Measurements from ENCODE around the gene TIPIN. TPM values are rescaled to one million over a fixed set of nuclear protein-coding genes. Genes with fewer than 3 reads are reported as not detected.
"Not testable (repeated sequence)": the region's sequence is repeated elsewhere in the genome, so short reads cannot be mapped to it uniquely, and the experiment has no call there.

TIPIN gene
- total RNA-seq, 2 donors from 2014 or later = 22.9 to 35.8 TPM

DNA sequence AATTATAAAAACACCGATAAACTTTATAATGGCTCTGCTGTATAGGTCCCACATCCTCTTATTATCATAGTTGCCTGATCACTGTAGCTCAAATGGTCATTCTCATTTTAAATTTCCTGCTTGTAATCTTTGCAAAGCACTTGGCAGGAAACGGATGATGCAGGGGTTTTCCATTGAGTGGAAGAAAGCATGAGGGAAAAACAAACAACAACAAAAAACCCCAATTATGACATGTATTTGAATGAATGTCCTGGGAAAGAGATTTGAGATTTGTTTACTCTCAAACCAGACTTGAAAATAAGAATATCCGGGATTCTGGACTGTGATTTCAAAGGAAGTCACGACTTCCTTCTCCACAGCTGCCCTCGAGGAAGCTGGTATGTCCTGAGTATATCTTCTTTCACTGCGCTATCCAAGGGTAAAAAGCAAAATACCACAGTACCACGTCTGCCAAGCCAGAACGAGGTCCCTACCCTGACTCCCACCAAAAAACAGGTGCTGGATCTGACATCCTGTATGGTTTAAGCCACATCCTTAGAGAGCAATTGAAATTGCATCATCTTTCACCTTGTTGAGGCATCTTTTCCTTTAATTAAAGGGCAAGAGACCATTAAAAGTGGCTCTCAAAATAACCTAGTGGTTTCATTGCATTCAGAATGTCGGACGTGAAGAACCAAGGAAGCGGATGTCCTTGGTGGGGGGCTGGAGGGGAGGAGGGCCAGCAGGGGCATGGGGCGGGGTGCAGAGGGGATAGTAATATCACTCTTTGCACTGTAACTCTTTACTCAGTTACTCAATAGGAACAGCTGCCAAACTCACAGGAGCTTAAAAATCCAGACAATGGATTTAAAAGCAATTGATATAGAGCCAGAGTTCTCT is 13.5 kb upstream of the TIPIN start:
- H3K27me3 Mint-ChIP-seq (ENCODE audit: low read depth) = no peaks in the 10 kb centered on the region
- peak overlapping the region; percentile 77 to 90 for H3K4me3 Mint-ChIP-seq
- H3K9me3 Mint-ChIP-seq = peaks cover 0 to 2% of the 10 kb centered on the region in 2 donors
- peaks cover 18% of the 10 kb centered on the region for H3K4me1 Mint-ChIP-seq (ENCODE audit: low read depth)
- DNase-seq (peak; percentile 44 to 59), ATAC-seq (replicated peaks in 1 of 2) (peak; percentile 83 to 88)
- no peaks in the 10 kb centered on the region for H3K36me3 Mint-ChIP-seq (ENCODE audit: insufficient read depth in 2 of 2)
- H3K27ac Mint-ChIP-seq = peak overlapping the region; percentile 94

DNA sequence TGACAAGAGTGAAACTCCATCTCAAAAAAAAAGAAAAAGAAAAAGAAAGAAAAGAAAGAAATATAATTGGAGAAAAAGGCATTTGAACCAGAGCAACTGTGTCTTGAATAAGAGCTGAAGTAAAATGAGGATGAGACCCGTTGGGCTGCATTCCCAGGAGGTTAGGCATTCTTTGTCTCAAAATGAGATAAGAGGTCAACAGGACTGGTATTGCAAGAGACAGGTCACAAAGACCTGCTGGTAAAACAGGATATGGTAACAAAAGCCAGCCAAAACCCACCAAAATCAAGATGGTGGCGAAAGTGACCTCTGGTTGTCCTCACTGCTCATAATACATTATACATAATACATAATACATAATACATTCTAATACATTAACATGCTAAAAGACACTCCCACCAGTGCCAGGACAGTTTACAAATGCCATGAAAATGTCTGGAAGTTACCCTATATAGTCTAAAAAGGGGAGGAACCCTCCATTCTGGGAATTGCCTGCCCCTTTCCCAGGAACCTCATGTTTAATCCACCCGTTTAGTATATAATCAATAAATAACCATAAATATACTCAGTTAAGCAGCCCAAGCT is 8.6 kb upstream of the TIPIN start:
- H3K36me3 Mint-ChIP-seq (ENCODE audit: insufficient read depth in 2 of 2) = no peaks in the 10 kb centered on the region
- no peak for ATAC-seq (replicated peaks in 1 of 2)
- DNase-seq = no peak
- no peak overlapping the region for H3K27ac Mint-ChIP-seq
- no peaks in the 10 kb centered on the region for H3K27me3 Mint-ChIP-seq (ENCODE audit: low read depth)
- H3K4me3 Mint-ChIP-seq = no peak overlapping the region
- H3K9me3 Mint-ChIP-seq = no peaks in the 10 kb centered on the region
- peaks cover 8% of the 10 kb centered on the region for H3K4me1 Mint-ChIP-seq (ENCODE audit: low read depth)

DNA sequence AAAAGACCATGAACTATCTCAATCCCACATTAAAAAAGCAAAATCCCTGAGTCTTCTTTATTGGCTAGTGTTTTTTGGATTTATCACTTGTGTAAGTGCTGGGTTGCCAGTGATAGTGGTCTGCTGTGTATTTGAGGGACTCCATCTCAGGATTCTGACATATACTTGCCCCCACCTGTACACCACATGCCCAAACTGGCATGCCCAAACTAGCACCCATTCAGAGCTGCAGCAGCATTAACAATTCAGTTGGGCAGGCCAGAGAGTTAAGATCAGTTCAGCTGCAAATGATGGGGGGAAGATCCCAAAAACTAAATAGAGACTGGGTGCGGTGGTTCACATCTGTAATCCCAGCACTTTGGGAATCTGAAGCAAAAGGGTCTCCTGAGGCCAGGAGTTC is 6.3 kb upstream of the TIPIN start:
- H3K36me3 Mint-ChIP-seq (ENCODE audit: insufficient read depth in 2 of 2) = no peaks in the 10 kb centered on the region
- H3K4me3 Mint-ChIP-seq = no peak overlapping the region
- ATAC-seq (replicated peaks in 1 of 2) (no peak), DNase-seq (no peak)
- no peaks in the 10 kb centered on the region for H3K4me1 Mint-ChIP-seq (ENCODE audit: low read depth)
- H3K27me3 Mint-ChIP-seq (ENCODE audit: low read depth) = no peaks in the 10 kb centered on the region
- no peak overlapping the region for H3K27ac Mint-ChIP-seq
- H3K9me3 Mint-ChIP-seq = no peaks in the 10 kb centered on the region

DNA sequence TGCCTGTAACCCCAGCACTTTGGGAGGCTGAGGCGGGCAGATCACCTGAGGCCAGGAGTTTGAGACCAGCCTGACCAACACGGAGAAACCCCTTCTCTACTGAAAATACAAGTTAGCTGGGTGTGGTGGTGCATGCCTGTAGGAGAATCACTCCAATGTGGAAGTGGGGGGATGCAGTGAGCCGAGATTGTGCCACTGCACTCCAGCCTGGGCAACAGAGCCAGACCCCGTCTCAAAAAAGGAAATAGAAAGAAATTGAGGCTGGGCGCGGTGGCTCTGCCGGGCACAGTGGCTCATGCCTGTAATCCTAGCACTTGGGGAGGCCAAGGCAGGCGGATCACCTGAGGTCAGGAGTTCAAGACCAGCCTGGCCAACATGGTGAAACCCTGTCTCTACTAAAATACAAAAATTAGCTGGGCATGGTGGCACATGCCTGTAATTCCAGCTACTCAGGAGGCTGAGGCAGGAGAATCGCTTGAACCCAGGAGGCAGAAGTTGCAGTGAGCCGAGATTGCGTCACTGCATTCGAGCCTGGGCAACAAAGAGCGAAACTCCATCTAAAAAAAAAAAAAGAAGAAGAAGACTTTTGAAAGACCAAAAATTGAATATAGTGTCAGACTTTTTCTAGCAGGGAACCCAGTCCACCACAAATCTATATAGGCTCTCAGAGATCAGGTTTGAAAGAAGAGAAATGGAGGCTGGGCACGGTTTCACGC is 5.4 kb upstream of the TIPIN start:
- not testable (repeated sequence) for H3K36me3 Mint-ChIP-seq (ENCODE audit: insufficient read depth in 2 of 2); H3K27me3 Mint-ChIP-seq (ENCODE audit: low read depth); H3K9me3 Mint-ChIP-seq; H3K4me1 Mint-ChIP-seq (ENCODE audit: low read depth); DNase-seq; H3K27ac Mint-ChIP-seq; ATAC-seq (replicated peaks in 1 of 2); H3K4me3 Mint-ChIP-seq

DNA sequence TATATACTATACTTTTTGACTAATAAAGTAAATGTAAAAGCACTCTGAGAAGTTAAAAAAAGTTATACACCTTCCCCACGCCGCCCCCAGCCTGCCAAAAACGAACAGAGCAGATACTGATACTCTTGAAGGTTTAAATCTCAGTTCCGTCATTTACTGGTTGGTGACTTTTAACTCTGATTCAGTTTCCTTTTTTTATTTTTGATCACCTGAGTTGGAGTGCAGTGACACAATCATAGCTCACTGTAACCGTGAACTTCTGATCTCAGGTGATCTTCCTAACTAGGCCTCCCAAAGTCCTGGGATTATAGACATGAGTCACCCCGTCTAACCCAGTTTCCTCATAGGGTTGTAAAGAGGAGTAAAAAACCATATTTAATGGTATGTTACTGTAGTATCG is 3.3 kb upstream of the TIPIN start:
- Mint-ChIP-seq H3K9me3 (no peaks in the 10 kb centered on the region), H3K4me1 (ENCODE audit: low read depth) (peaks cover 25% of the 10 kb centered on the region), H3K27me3 (ENCODE audit: low read depth) (no peaks in the 10 kb centered on the region), H3K36me3 (ENCODE audit: insufficient read depth in 2 of 2) (peaks cover 2 to 9% of the 10 kb centered on the region in 2 donors), H3K27ac (no peak overlapping the region), H3K4me3 (no peak overlapping the region)
- DNase-seq (no peak), ATAC-seq (replicated peaks in 1 of 2) (no peak)

DNA sequence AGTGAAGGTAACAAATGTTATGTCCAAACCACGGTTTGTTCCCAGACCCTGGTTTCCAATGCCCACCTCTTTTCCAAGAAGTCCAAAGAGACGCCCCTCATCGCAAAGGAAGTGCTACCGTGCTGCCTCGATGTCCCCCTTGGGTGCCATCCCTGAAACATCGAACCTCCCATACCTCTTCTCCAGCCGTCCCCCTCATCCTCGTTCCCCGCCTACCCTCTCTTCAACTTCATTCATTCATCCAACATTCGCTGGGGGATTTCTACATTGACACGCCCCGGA is 467 bp downstream of the TIPIN start:
- Mint-ChIP-seq H3K4me3 (peak overlapping the region; percentile 91 to 97), H3K9me3 (no peaks in the 10 kb centered on the region), H3K27me3 (ENCODE audit: low read depth) (no peaks in the 10 kb centered on the region), H3K36me3 (ENCODE audit: insufficient read depth in 2 of 2) (peaks cover 5 to 23% of the 10 kb centered on the region in 2 donors), H3K4me1 (ENCODE audit: low read depth) (peaks cover 41% of the 10 kb centered on the region), H3K27ac (peak overlapping the region; percentile 94)
- DNase-seq = no peak
- ATAC-seq (replicated peaks in 1 of 2) = no peak

DNA sequence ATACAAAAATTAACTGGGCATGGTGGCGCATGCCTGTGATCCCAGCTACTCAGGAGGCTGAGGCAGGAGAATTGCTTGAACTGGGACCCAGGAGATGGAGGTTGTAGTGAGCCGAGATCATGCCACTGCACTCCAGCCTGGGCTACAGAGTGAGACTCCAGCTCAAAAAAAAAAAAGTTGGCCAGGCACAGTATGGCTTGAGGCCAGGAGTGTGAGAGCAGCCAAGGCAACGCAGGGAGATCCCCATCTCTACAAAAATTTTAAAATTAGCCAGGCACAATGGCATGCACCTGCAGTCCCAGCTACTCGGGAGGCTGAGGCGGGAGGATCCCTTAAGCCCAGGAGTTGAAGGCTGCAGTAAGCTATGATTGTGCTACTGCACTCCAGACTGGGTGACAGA is 8.0 kb downstream of the TIPIN start:
- not testable (repeated sequence) for H3K9me3 Mint-ChIP-seq; ATAC-seq (replicated peaks in 1 of 2); DNase-seq; H3K27me3 Mint-ChIP-seq (ENCODE audit: low read depth); H3K4me3 Mint-ChIP-seq; H3K4me1 Mint-ChIP-seq (ENCODE audit: low read depth); H3K27ac Mint-ChIP-seq
- peaks cover 4 to 32% of the 10 kb centered on the region in 2 donors for H3K36me3 Mint-ChIP-seq (ENCODE audit: insufficient read depth in 2 of 2)

DNA sequence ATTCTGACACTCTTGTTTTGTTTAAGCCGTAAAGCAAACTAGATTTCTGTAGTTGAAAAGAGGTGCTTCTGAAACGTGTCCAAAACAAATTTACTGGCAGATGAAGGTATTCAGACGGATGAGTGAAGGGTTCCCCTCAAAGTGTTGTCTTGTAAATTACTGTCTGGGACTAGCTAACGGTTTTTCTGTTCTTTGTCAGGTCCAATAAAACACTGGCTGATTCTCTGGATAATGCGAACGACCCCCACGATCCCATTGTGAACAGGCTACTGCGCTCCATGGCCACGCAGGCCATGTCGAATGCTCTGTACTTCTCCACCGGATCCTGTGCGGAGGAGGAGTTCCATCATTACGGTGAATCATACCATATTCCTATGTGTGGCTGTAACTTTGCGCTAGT is 27.7 kb downstream of the TIPIN start:
- Mint-ChIP-seq H3K9me3 (no peaks in the 10 kb centered on the region), H3K36me3 (ENCODE audit: insufficient read depth in 2 of 2) (peaks cover 1 to 18% of the 10 kb centered on the region in 2 donors), H3K4me3 (no peak overlapping the region), H3K27ac (no peak overlapping the region), H3K27me3 (ENCODE audit: low read depth) (no peaks in the 10 kb centered on the region), H3K4me1 (ENCODE audit: low read depth) (no peaks in the 10 kb centered on the region)
- DNase-seq (no peak), ATAC-seq (replicated peaks in 1 of 2) (no peak)

DNA sequence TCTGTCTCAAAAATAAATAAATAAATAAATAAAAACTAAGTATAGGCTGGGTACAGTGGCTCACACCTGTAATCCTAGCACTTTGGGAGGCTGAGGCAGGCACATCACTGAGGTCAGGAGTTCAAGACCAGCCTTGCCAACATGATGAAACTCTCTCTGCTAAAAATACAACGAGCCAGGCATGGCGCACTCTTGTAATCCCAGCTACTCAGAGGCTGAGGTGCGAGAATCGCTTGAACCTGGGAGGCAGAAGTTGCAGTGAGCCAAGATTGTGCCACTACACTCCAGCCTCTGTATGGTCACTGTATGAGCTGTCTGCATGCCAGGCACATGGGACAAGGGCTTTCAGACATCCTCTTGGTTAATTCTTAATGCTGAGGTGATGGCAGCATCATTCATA is 28.7 kb downstream of the TIPIN start:
- H3K9me3 Mint-ChIP-seq = no peaks in the 10 kb centered on the region
- H3K36me3 Mint-ChIP-seq (ENCODE audit: insufficient read depth in 2 of 2) = peaks cover 3 to 22% of the 10 kb centered on the region in 2 donors
- H3K4me1 Mint-ChIP-seq (ENCODE audit: low read depth) = no peaks in the 10 kb centered on the region
- H3K27ac Mint-ChIP-seq = no peak overlapping the region
- no peaks in the 10 kb centered on the region for H3K27me3 Mint-ChIP-seq (ENCODE audit: low read depth)
- ATAC-seq (replicated peaks in 1 of 2) = no peak
- no peak overlapping the region for H3K4me3 Mint-ChIP-seq
- DNase-seq = no peak

DNA sequence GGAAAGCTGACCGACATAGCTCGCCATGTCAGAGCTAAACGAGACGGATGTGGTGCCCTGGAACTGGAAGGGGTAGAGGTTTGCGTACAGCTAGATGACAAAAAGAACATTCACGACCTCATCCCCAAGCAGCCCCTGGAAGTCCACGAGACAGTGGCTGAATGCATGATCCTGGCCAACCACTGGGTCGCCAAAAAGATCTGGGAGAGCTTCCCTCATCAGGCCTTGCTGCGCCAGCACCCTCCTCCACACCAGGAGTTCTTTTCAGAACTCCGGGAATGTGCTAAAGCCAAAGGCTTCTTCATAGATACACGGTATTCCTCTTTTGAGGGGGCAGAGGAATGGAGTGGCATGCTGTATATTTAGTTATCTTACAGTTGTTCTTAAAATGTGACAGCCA is 30.4 kb downstream of the TIPIN start:
- Mint-ChIP-seq H3K36me3 (ENCODE audit: insufficient read depth in 2 of 2) (peaks cover 3 to 19% of the 10 kb centered on the region in 2 donors), H3K4me3 (no peak overlapping the region), H3K27me3 (ENCODE audit: low read depth) (no peaks in the 10 kb centered on the region), H3K9me3 (no peaks in the 10 kb centered on the region), H3K27ac (no peak overlapping the region), H3K4me1 (ENCODE audit: low read depth) (no peaks in the 10 kb centered on the region)
- DNase-seq (no peak), ATAC-seq (replicated peaks in 1 of 2) (no peak)

DNA sequence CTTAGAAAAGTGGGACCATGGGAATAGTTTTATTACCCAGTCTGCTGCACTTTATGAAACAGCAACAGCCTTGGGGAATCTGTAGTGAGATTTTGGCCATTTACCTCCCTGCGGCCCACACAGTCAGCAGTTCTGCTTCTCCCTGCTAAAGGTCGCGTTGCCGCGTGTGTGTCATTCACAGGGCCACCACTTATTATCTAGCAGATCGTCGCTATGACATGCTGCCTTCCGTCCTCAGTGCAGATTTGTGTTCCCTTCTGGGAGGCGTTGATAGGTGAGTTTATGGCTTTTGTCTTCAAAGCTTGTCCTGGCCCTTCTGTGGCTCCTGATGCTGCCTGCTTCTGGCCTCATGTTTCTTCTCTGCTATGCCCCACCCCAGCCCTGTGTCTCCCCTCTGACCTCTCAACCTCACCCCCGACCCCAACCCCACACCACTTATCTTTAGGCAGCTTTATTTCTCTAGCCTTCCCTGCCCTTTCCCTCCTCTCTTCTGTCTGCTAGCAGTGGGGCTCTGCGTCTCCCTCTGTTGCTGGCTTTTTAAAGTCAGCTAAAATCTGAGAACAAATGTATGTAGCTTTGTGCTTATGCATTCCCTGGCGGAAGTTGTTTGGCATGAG is 33.1 kb downstream of the TIPIN start:
- Mint-ChIP-seq H3K27me3 (ENCODE audit: low read depth) (no peaks in the 10 kb centered on the region), H3K27ac (no peak overlapping the region), H3K4me1 (ENCODE audit: low read depth) (no peaks in the 10 kb centered on the region), H3K4me3 (no peak overlapping the region), H3K36me3 (ENCODE audit: insufficient read depth in 2 of 2) (peaks cover 3 to 14% of the 10 kb centered on the region in 2 donors), H3K9me3 (no peaks in the 10 kb centered on the region)
- DNase-seq = no peak
- no peak for ATAC-seq (replicated peaks in 1 of 2)

DNA sequence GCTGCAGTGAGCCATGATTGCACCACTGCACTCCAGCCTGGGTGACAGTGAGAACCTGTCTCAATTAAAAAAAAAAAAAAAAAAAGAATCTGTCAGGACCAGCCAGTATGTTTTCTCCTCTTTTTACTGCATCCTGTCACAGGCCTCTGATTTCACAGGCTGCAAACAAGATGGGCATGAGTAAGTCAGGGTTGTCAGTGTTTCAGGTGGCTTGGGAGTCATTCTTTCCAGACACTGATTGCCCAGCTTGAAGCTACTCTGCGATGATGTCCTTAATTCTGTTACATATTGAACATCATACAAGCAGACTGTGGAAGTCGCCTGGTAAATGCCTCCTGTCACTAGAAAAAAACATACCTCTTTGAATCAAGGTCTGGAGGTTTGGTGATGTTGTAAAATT is 44.3 kb downstream of the TIPIN start:
- DNase-seq (no peak), ATAC-seq (replicated peaks in 1 of 2) (peak; percentile 49 to 74)
- no peaks in the 10 kb centered on the region for H3K27me3 Mint-ChIP-seq (ENCODE audit: low read depth)
- no peaks in the 10 kb centered on the region for H3K9me3 Mint-ChIP-seq
- H3K4me1 Mint-ChIP-seq (ENCODE audit: low read depth) = no peaks in the 10 kb centered on the region
- no peak overlapping the region for H3K27ac Mint-ChIP-seq
- H3K4me3 Mint-ChIP-seq = no peak overlapping the region
- H3K36me3 Mint-ChIP-seq (ENCODE audit: insufficient read depth in 2 of 2) = peaks cover 9 to 17% of the 10 kb centered on the region in 2 donors

DNA sequence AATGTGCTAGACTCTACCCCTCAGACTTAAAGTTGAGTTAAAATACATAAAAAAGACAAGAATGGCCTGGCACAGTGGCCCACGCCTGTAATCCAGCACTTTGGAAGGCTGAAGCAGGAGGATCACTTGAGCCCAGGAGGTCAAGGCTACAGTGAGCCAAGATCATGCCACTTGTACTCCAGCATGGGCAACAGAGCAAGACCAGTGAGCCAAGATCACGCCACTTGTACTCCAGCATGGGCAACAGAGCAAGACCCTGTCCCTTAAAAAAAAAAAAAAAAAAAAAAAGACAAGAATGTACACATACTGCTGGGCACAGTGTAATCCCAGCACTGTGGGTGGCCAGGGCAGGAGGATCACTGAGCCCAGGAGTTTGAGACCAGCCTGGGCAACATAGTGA is 45.7 kb downstream of the TIPIN start:
- Mint-ChIP-seq H3K4me1 (ENCODE audit: low read depth) (no peaks in the 10 kb centered on the region), H3K27me3 (ENCODE audit: low read depth) (no peaks in the 10 kb centered on the region), H3K9me3 (no peaks in the 10 kb centered on the region), H3K4me3 (no peak overlapping the region), H3K27ac (peak overlapping the region; percentile 10), H3K36me3 (ENCODE audit: insufficient read depth in 2 of 2) (peaks cover 7 to 12% of the 10 kb centered on the region in 2 donors)
- DNase-seq (no peak), ATAC-seq (replicated peaks in 1 of 2) (no peak)

All from activated T-cell treated with anti-CD3 and anti-CD28 coated beads, Interleukin-2, amount 50 U/mL, for 72 hours (primary cell).